KOPT-K1 (cell line): Measurements from ENCODE around the gene TRAPPC11.
"Not testable (repeated sequence)": the region's sequence is repeated elsewhere in the genome, so short reads cannot be mapped to it uniquely, and the experiment has no call there.

Experiments
- H3K27ac ChIP-seq: fragments of 200-600 bp; sonication (generic); 2 replicates; pipeline ENCODE4 v1.5.1; 2016; ENCODE audit warnings: antibody characterized with exemption, mild to moderate bottlenecking, low read depth, low read length; ENCODE audit not compliant: poor library complexity, severe bottlenecking
- H3K36me3 ChIP-seq: fragments of 200-600 bp; sonication (generic); 2 replicates; pipeline ENCODE4 v1.5.1; 2017; ENCODE audit warnings: antibody characterized with exemption, mild to moderate bottlenecking, low read length, moderate library complexity; ENCODE audit not compliant: insufficient read depth
- H3K9me3 ChIP-seq: fragments of 200-600 bp; sonication (generic); 2 replicates; pipeline ENCODE4 v1.5.1; 2017; ENCODE audit warnings: antibody characterized with exemption, low read length, mild to moderate bottlenecking; ENCODE audit not compliant: insufficient read depth, poor library complexity, severe bottlenecking

Gene TRAPPC11

DNA sequence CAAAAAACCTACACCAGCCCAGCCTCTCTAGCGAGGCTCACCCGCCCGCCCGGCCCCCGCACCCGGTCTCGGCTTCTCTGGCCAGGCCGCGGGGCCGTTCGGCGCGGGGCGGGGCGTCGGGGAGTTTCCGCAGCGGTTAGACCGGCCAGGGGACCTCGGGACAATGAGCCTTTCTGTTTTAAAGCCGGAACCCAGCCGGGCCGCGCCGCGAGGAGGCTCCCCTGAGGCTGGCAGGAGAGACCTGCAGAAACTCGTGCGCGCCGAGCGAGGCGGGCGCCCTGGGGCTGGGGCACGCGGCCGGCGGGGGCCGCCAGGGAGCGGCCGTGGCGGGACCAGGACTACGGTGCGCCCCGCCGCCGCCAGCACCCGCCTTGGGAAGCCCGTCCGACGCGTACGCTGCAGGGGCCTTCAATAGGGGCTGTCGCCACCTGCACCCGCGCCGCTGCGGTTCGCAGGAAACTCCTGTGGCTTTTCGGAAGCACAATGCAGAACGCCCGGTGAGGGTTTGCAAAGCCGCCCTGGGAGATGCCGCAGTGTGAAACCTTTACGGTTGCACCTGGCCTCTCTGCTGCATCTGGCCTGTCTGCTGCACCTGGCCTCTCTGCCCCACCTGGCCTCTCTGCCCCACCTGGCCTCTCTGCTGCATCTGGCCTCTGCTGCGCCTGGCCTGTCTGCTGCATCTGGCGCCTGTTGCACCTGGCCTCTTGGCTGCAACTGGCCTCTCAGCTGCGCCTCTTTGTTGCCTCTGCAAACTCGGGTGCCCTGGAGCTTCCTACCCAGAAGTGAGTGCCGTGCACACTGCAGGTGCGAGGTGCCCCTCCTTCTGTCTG is 63.9 kb downstream of the TRAPPC11 start:
- H3K27ac ChIP-seq, result no peak overlapping the region

DNA sequence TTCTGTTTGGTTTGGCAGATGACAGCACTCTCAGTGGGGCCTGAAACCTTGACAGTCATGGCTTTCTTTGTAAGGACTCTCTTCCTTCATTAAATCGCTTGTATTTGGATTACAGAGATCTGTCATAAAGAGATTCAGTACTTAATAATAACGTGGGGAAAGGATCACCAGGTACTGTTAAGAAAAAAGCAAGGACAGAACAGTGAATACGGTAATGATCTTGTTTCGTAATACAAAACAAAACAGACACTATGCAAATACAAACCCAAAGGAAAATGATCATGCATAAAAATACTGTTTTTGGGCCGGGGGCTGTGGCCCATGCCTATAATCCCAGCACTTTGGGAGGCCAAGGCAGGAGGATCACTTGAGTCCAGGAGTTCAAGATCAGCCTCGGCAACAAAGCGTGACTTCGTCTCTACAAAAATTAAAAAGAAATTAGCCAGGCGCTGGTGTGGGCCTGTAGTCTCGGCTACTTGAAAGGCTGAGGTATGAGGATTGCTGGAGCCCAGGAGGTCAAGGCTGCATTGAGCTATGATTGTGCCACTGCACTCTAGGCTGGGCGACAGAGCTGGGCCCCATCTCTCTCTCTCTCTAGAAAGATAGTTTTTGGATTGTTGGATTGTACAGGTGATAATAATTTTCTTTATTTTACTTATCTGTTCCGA is 64.6 kb downstream of the TRAPPC11 start:
- H3K9me3 ChIP-seq, result peaks cover 22% of the 10 kb centered on the region
- no peak overlapping the region for H3K27ac ChIP-seq
- no peaks in the 10 kb centered on the region for H3K36me3 ChIP-seq

More for the DNA sequence above, 63.9 kb downstream of the TRAPPC11 start:
- H3K36me3 ChIP-seq, result no peaks in the 10 kb centered on the region
- peaks cover 22% of the 10 kb centered on the region for H3K9me3 ChIP-seq

DNA sequence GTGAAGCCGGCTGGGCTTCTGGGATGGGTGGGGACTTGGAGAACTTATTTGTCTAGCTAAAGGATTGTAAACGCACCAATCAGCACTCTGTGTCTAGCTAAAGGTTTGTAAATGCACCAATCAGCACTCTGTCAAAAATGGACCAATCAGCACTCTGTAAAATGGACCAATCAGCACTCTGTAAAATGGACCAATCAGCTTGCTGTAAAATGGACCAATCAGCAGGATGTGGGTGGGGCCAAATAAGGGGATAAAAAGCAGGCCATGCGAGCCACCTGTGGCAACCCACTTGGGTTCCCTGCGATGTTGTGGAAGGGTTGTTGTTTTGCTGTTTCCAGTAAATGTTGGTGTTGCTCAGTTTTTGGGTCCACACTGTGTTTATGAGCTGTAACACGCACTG is 66.5 kb downstream of the TRAPPC11 start:
- H3K36me3 ChIP-seq, H3K27ac ChIP-seq: not testable (repeated sequence)
- H3K9me3 ChIP-seq, result peaks cover 22% of the 10 kb centered on the region

DNA sequence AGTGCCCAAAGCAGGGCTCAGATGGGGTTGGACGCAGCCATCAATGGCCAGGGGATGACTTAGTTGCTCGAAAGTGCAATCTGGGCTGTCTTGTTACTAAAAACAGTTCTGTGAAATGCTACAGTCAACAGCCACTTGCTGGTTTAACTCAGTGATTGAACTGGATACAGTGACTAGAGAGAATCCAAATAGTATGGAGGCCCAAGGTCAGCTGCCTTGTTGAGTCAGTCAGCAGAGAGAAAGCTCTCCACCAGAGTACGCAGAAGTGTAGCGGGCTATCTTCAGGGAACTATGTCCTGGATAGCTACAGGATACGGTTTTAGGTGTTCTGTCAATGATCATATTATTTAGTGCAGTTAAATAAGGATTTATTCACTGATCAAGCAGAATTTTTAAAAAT is 68.4 kb downstream of the TRAPPC11 start:
- Histone ChIP-seq H3K9me3 (peaks cover 16% of the 10 kb centered on the region), H3K36me3 (no peaks in the 10 kb centered on the region), H3K27ac (no peak overlapping the region)

DNA sequence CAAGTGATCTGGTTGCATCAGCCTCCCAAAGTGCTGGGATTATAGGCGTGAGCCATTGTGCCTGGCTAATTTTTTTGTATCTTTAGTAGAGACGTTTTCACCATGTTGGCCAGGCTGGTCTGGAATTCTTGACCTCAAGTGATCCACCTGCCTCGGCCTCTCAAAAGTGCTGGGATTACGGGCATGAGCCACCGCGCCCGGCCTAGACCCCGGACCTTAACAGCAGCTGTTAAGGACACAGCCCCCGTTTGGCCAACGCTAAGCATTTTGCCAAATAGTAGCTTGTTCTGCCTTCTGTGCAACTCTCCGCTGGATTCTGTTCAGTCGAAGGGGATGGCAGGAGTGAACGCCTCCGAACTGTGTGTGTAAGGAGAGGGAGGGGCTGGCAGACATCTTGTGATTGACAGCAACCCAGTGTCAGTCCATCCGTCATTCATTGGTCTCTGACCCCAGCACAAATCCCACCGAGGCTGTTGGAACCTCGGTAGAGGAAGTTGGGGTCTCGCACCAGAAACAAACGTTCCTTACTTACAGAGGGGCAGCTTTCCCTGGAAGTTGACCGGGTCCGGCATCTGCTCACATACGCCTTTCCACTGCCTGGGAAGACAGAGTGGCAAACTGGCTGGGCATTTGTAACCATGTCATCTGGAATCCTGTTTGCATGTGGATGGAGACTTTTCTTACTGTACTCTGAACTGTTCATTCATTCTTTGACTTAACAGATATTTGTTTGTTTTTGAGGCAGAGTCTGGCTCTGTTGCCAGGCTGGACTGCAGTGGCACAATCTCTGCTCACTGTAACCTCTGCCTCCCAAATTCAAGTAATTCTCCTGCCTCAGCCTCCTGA is 69.4 kb downstream of the TRAPPC11 start:
- no peaks in the 10 kb centered on the region for H3K36me3 ChIP-seq
- peaks cover 12% of the 10 kb centered on the region for H3K9me3 ChIP-seq
- no peak overlapping the region for H3K27ac ChIP-seq

DNA sequence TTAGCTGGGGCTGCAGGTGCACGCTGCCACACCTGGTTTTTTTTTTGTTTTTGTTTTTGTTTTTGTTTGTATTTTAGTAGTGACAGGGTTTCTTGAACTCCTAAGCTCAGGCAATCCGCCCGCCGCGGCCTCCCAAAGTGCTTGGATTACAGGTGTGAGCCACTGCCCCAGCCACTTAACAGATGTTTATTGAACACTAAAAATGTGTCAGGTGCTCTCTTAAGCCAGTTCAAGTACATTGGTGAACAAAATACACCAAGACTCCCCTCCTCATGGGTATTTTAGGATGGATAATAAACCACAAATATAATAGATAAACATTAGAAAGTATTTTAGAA is 69.9 kb downstream of the TRAPPC11 start:
- no peak overlapping the region for H3K27ac ChIP-seq
- peaks cover 6% of the 10 kb centered on the region for H3K9me3 ChIP-seq
- no peaks in the 10 kb centered on the region for H3K36me3 ChIP-seq

DNA sequence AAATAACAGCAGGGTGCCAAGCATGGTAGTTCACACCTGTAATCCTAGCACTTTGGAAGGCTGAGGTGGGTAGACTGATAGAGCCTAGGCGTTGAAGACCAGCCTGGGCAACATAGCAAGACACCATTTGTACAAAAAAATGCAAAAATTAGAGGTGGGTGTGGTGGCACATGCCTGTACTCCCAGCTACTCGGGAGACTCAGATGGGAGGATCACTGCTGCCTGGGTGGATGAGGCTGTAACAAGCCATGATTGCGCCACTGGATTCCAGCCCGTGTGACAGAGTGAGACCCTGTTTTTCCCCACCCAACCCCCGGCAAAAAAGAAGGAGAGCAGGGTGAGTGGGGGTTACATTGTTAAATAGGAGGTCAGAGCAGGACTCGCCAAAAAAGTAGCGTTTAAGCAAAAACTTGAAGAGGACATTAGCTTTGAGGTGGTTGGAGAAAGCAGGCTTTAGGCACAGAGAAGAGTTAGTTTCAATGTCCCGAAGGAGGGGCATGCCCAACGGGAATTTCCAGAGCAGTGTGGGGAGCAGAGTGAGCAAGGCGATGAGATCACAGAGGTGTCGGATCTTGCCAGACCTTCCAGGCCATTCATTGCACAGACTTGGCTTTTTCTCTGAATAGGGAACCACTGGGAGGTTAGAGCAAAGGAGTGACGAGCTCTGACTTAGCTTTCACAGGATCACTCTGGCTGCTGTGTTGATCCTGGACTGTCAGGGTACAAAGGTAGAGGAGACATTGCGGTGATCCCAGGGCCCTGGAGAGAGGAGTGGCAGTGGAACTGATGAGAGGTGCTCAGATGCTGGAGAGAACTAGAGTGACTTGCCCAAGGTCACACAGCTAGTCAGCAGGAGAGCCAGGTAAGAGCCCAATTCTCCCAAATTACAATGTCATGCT is 70.6 kb downstream of the TRAPPC11 start:
- Histone ChIP-seq H3K9me3 (peaks cover 5% of the 10 kb centered on the region), H3K27ac (no peak overlapping the region), H3K36me3 (no peaks in the 10 kb centered on the region)

DNA sequence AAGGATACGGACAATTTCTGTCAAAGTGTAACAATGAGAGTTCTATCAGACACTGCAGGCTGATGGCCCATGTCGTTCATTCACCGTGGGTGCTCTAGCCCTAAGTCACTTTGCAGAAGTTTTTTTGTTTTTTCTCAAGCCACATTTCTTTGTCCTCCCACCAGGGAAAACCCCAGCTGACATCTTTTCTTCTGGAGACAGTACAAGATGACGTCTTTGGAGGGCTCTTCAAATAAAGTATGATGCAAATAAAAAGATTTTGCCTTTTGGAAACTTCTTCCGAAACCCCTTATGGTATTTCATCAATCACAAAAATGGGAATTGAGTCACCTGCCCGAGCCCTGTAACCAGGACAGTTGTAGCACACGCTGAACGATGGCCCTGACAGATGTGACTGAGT is 73.2 kb downstream of the TRAPPC11 start:
- Histone ChIP-seq H3K9me3 (no peaks in the 10 kb centered on the region), H3K36me3 (no peaks in the 10 kb centered on the region), H3K27ac (no peak overlapping the region)

DNA sequence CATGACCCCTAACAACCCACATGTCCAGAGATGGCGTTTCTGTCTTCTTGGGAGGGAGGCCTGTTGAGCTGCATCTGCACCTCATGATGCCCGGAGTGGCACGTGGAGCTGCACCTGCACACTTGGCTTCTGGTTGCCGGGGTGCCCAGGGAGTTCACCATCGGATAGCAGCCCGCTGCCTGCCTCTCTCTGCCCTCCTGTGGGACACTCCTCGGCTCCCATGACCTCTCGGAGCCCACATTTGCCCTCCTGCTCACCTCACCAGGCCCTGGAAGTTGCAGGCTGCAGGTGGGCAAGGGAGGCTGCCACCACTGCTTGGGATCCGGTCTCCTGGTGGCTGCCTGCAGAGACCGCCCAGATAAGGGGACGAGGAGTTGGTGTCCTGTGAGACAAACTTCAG is 74.1 kb downstream of the TRAPPC11 start:
- H3K27ac ChIP-seq, result no peak overlapping the region

DNA sequence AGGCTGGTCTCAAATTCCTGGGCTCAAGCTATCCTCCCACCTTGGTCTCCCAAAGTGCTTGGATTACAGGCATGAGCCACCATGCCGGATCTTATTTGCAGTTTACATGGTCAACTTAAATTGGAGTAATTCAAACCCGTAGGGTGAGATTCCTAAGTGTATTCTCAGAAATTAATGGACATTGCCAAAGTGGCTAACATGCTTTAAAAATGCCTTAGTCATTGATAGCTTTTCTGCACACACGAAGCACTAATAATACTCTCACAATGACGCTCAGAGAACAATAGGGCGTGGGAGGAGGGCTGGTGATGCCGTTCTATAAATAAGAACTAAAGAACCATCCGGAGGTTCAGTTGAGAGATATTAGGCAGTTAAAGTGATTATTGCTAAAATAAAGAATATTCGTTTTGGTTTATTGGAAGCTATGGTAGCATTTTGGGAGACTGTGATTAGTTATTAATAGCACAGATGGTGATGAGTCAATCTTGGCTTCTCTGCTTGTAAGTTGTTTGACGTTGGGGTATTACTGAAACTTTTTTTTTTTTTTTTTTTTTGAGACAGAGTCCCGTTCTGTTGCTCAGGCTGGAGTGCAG is 79.1 kb downstream of the TRAPPC11 start:
- Histone ChIP-seq H3K9me3 (no peaks in the 10 kb centered on the region), H3K27ac (no peak overlapping the region), H3K36me3 (no peaks in the 10 kb centered on the region)

More for the DNA sequence above, 74.1 kb downstream of the TRAPPC11 start:
- H3K36me3 ChIP-seq, result no peaks in the 10 kb centered on the region
- H3K9me3 ChIP-seq, result no peaks in the 10 kb centered on the region

DNA sequence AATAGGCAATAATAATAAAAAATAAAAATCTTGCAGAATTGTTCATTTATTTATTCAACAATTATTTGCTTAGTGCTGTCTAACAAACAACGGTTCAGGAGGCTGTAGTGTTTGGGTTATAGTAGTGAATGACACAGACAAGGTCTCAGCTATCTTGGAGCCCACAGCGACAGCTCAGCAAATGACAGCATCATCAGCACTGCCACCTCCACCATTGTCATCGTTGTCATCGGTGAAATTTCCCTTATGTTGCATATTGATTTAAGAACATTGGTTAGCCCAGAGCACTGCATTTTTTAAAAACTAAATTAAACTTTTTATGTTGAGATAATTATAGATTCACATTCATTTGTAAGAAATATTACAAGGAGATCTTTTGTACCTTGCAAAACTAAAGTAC is 79.9 kb downstream of the TRAPPC11 start:
- H3K27ac ChIP-seq, result no peak overlapping the region
- H3K9me3 ChIP-seq, result no peaks in the 10 kb centered on the region
- H3K36me3 ChIP-seq, result no peaks in the 10 kb centered on the region

DNA sequence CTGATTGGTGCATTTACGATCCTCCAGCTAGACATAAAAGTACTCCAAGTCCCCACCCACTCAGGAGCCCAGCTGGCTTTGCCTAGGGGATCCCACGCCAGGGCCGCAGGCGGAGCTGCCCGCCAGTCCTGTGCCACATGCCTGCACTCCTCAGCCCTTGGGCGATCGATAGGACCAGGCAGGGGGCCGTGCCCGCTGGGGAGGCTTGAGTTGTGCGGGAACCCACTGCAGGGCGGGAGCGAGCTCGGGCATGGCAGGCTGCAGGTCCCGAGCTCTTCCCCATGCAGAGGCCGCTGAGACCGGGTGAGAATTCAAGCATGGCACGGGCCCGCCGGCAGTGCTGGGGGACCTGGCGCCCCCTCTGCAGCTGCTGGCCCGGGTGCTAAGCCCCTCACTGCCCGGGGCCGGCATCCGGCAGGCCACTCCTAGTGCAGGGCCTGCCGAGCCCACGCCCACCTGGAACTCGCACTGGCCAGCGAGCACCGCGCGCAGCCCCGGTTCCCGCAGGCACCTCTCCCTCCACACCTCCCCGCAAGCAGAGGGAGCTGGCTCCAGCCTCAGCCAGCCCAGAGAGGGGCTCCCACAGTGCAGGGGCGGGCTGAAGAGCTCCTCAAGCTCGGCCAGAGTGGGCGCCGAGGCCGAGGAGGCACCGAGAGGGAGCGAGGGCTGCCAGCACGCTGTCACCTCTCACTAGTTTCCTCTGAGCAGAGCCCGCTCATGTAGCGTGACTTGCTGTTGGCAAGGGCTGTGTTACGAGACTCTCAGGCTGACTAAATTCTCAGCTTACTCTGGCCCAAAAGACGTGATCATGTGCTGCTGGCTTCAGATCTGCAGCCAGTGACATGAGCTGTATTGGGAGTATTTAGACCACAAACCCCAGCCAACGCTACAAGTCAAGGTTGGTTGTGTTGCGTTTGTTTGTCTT is 87.5 kb downstream of the TRAPPC11 start:
- Histone ChIP-seq H3K9me3 (peaks cover 12% of the 10 kb centered on the region), H3K27ac (no peak overlapping the region), H3K36me3 (no peaks in the 10 kb centered on the region)

DNA sequence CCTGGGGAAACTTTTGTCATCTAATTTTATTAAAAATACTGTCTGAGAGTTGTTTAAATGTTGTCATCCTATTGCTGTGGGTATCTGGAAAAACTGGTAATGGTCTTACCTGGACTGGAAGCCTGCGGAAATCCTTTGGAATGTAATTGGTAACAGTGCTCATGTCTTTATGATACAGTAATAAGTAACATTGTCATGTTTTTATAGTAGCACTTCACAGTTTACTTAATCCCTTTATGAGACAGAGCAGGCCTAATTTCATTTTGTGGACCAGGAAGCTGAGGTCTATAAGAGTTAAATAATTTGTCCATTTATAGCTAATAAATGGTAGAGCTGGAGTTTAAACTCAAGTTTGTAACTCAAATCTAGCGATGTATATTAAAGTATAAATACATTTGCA is 88.3 kb downstream of the TRAPPC11 start:
- Histone ChIP-seq H3K36me3 (no peaks in the 10 kb centered on the region), H3K27ac (no peak overlapping the region), H3K9me3 (peaks cover 12% of the 10 kb centered on the region)
